AG04449 (cell line): ENCODE data around the gene SLC7A6.

ENCODE experiments used
- CTCF ChIA-PET: fragments of 350-600 bp; formaldehyde crosslinking; extraction: SDS; loops from one replicate; lab custom pipeline; 2021; ENCODE audit warnings: antibody characterized with exemption; lab: Yijun Ruan, JAX
- POLR2A ChIA-PET: fragments of 400-600, 350-600 bp; formaldehyde crosslinking; extraction: SDS; loops from one replicate; lab custom pipeline; 2020; ENCODE audit warnings: antibody characterized with exemption, inconsistent platforms; lab: Yijun Ruan, JAX
- DNase-seq: peaks from one replicate; pipeline ENCODE4 v3.0.0-alpha.2; 2010; ENCODE audit warnings: low read depth, low spot score
- H3K4me3 ChIP-seq: 2 replicates; pipeline ENCODE4 v1.5.1; 2011; ENCODE audit warnings: low read depth, mild to moderate bottlenecking, control low read depth, low read length
- CTCF ChIP-seq: IDR thresholded peaks from one replicate; pipeline ENCODE4 v1.5.1; 2011; ENCODE audit warnings: mild to moderate bottlenecking, moderate library complexity, low read length, control low read depth, inconsistent platforms; ENCODE audit not compliant: insufficient read depth; ENCODE audit errors: missing control alignments

SLC7A6 gene

GRCh38 chr16:68335175-68335574 is 70.8 kb downstream of the SLC7A6 start:
- DNase-seq, result no peak

GRCh38 chr16:68338326-68339119 is 74.2 kb downstream of the SLC7A6 start:
- H3K4me3 ChIP-seq, result no peak overlapping the region
- ChIA-PET POLR2A (no interaction called here), CTCF (interaction anchor here (1.2 to 2.9 kb wide), 4 partner anchors 10 to 98 kb away, joined by 4 to 17 read pairs (median 10); partner anchors contain the start of gene SLC7A6)
- DNase-seq, result no peak
- no peak for TF ChIP-seq CTCF

More at GRCh38 chr16:68335175-68335574, 70.8 kb downstream of the SLC7A6 start:
- no peak for TF ChIP-seq CTCF
- ChIA-PET CTCF (interaction anchor here (15.2 kb wide), 1 partner anchor 74 kb away, joined by 374 read pairs; the partner anchor contains the start of gene SLC7A6), POLR2A (no interaction called here)
- no peak overlapping the region for H3K4me3 ChIP-seq

- ChIA-PET POLR2A (no interaction called here), CTCF (interaction anchor here (0.7 to 2.9 kb wide), 5 partner anchors 10 to 99 kb away, joined by 3 to 17 read pairs (median 4); partner anchors contain the start of gene SLC7A6)
- no peak for TF ChIP-seq CTCF
- H3K4me3 ChIP-seq, result no peak overlapping the region
- no peak for DNase-seq
Observed at GRCh38 chr16:68339214-68339613, 74.9 kb downstream of the SLC7A6 start.

DNA sequence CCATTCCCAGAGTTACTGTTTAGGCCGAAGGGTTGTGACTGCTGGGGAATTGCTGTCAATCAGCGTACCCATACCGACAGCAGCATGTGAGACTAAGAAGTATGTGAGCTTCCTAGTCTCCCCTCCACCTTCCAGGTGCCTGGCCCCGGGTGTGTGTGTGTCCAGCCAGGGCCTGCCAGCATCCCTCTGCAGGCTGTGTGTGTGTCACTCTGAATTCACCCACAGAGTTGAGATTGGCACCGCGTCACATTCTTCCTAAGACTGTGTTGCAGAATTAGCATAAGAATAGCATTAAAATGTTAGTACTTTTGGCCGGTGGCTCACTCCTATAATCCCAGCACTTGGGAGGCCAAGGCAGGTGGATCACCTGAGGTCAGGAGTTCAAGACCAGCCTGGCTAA is 78.3 kb downstream of the SLC7A6 start:
- no peak for TF ChIP-seq CTCF
- POLR2A ChIA-PET, result no interaction called here
- no peak overlapping the region for H3K4me3 ChIP-seq
- CTCF ChIA-PET, result interaction anchor here (0.7 to 1.4 kb wide), 3 partner anchors 13 to 81 kb away, joined by 3 to 5 read pairs (median 3); no protein-coding TSS in a partner anchor
- no peak for DNase-seq

DNA sequence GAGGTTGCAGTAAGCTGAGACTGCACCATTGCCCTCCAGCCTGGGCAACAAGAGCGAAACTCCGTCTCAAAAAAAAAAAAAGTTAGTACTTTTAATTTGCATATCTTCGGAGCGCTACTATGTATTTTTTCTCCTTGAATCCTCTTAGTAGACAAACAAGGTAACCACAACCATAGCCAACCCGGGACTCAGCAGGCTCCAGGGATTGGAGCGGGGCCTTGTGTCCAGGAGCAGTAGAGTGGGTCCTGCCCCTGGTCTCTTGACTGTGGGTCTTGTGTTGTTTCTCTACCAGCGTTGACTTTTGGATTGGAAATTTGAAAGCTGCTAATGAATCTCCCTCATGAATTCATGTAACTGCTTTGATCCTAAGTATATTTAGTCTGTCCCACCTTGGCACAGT is 78.8 kb downstream of the SLC7A6 start:
- CTCF ChIA-PET, result interaction anchor here (0.7 to 1.4 kb wide), 3 partner anchors 13 to 81 kb away, joined by 3 to 5 read pairs (median 3); no protein-coding TSS in a partner anchor
- no peak for TF ChIP-seq CTCF
- no peak overlapping the region for H3K4me3 ChIP-seq
- no peak for DNase-seq
- POLR2A ChIA-PET, result no interaction called here

- ChIA-PET CTCF (interaction anchor here (1.0 to 2.1 kb wide), 3 partner anchors 12 to 67 kb away, joined by 3 to 8 read pairs (median 4); no protein-coding TSS in a partner anchor), POLR2A (no interaction called here)
- no peak for DNase-seq
- no peak for TF ChIP-seq CTCF
- no peak overlapping the region for H3K4me3 ChIP-seq
Observed at GRCh38 chr16:68344252-68344651, 79.9 kb downstream of the SLC7A6 start.
